Measurements from ENCODE around the gene FER. TPM values are rescaled to one million over a fixed set of nuclear protein-coding genes. Genes with fewer than 3 reads are reported as not detected.

Gene FER
- total and polyA plus RNA-seq, 2 of the 13 experiments (the other 11 are each of a cell fraction or from before 2014, with no cell fraction given) = 7.9 to 29.0 TPM

DNA sequence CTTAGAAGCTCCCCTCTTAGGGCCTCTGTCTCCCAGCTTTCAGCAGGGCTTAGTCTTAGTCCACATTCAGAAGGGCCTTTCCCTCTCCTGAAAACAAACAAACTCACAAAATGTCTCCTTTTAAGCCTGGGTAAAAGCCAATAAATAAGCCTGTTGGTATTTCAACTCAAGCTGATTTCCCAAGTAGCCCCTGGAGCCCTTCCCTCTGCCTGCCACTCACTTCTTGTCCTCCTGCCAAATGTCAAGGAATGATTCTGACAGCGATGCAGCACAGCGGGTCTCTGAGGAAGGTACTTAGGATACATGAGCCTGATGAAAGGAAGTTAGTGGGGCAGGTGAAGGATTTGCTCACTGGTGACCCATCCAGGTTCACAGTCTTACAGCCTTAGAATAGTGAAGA, 451.6 kb downstream of the FER start:
- no peaks in the 10 kb centered on the region for H4K20me1 ChIP-seq (ENCODE audit: insufficient read depth, low read length)
- H3K9ac ChIP-seq (ENCODE audit: insufficient read depth, low read depth, low read length) = no peak overlapping the region
- BruUV-seq (replicated peaks) = no TSS peak
- H3K4me3 ChIP-seq (replicated peaks in 1 of 3; ENCODE audit: insufficient read depth in 1 of 3, low read depth in 2 of 3, low read length in 3 of 3) = no peak overlapping the region
- ATAC-seq (peak; percentile 23; the same call in 2 of the 3 replicates), FAIRE-seq (no peak), DNase-seq (ENCODE audit: low spot score) (no peak)
- no peaks in the 10 kb centered on the region for H3K4me1 ChIP-seq (ENCODE audit: insufficient read depth, low read length)
- no peak for TF ChIP-seq ZBTB3 (CRISPR knock-in tag; IDR thresholded peaks at IDR 0.05; ENCODE audit: borderline replicate concordance, low read depth)
- TF ChIP-seq ZNF782 (CRISPR knock-in tag; IDR thresholded peaks at IDR 0.05; ENCODE audit: borderline replicate concordance) = no peak
- TF ChIP-seq FOXP1 (IDR thresholded peaks at IDR 0.05) = no peak
- TF ChIP-seq FOXP1 (CRISPR knock-in tag; IDR thresholded peaks at IDR 0.05) = no peak
- no peak for TF ChIP-seq KLF12 (CRISPR knock-in tag; IDR thresholded peaks at IDR 0.05; ENCODE audit: borderline replicate concordance)
- TF ChIP-seq TAF15 (IDR thresholded peaks at IDR 0.05; ENCODE audit: low read depth, low read length, poor library complexity, severe bottlenecking) = no peak
- TF ChIP-seq ZNF251 (CRISPR knock-in tag; IDR thresholded peaks at IDR 0.05) = no peak
- TF ChIP-seq HMGA1 (CRISPR knock-in tag; conservative IDR thresholded peaks at IDR 0.05) = no peak
- TF ChIP-seq ZNF264 (CRISPR knock-in tag; IDR thresholded peaks at IDR 0.05) = no peak
- no peak for TF ChIP-seq ZNF256 (CRISPR knock-in tag; conservative IDR thresholded peaks at IDR 0.05)
- TF ChIP-seq ZC3H13 (CRISPR knock-in tag; IDR thresholded peaks at IDR 0.05) = no peak
- TF ChIP-seq ZBTB7B (CRISPR knock-in tag; IDR thresholded peaks at IDR 0.05) = no peak
- TF ChIP-seq GTF2F1 (IDR thresholded peaks at IDR 0.05; ENCODE audit: low read length) = no peak
- no peak for TF ChIP-seq ZNF337 (CRISPR knock-in tag; IDR thresholded peaks at IDR 0.05; ENCODE audit: borderline replicate concordance, low read depth)
- TF ChIP-seq, protein P1, sequence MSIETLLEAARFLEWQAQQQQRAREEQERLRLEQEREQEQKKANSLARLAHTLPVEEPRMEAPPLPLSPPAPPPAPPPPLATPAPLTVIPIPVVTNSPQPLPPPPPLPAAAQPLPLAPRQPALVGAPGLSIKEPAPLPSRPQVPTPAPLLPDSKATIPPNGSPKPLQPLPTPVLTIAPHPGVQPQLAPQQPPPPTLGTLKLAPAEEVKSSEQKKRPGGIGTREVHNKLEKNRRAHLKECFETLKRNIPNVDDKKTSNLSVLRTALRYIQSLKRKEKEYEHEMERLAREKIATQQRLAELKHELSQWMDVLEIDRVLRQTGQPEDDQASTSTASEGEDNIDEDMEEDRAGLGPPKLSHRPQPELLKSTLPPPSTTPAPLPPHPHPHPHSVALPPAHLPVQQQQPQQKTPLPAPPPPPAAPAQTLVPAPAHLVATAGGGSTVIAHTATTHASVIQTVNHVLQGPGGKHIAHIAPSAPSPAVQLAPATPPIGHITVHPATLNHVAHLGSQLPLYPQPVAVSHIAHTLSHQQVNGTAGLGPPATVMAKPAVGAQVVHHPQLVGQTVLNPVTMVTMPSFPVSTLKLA (IDR thresholded peaks at IDR 0.05) = no peak
- TF ChIP-seq, protein P2, sequence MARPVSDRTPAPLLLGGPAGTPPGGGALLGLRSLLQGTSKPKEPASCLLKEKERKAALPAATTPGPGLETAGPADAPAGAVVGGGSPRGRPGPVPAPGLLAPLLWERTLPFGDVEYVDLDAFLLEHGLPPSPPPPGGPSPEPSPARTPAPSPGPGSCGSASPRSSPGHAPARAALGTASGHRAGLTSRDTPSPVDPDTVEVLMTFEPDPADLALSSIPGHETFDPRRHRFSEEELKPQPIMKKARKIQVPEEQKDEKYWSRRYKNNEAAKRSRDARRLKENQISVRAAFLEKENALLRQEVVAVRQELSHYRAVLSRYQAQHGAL (CRISPR knock-in tag; IDR thresholded peaks at IDR 0.05; ENCODE audit: not compliant biosample characterization) = no peak
- TF ChIP-seq EP300 (IDR thresholded peaks at IDR 0.05; ENCODE audit: low read depth in 2 of 2, low read length in 2 of 2) = no peak
- TF ChIP-seq EP300 (CRISPR knock-in tag; IDR thresholded peaks at IDR 0.05; ENCODE audit: borderline replicate concordance) = no peak
- in situ Hi-C loops (cut with HindIII; ENCODE audit: extremely low pct_ligation_motif_present, low pct_unique_long_range_greater_than_20kb) (no loop called here), intact Hi-C loops (cut with micrococcal nuclease; ENCODE audit: unreplicated experiment) (no loop called here)
- no peaks in the 10 kb centered on the region for H3K9me3 ChIP-seq (ENCODE audit: low read length)
- no peaks in the 10 kb centered on the region for H3K27me3 ChIP-seq (ENCODE audit: control insufficient read depth in 1 of 2, insufficient read depth in 2 of 2, low read length in 2 of 2)
- H2AFZ ChIP-seq (ENCODE audit: low read length) = no peak overlapping the region
- H3K4me2 ChIP-seq (ENCODE audit: low read depth, low read length) = no peak overlapping the region
- H3K27ac ChIP-seq (ENCODE audit: extremely low read length, insufficient read depth, low read length) = no peak overlapping the region
- no peaks in the 10 kb centered on the region for H3K36me3 ChIP-seq (replicated peaks in 1 of 2; ENCODE audit: control insufficient read depth in 1 of 2, insufficient read depth in 2 of 2, low read length in 2 of 2)
- 89% methylated on average over 2 of the region's 2 CpGs for WGBS (ENCODE audit: low lambda C conversion rate)
- ChIA-PET CTCF (ENCODE audit: low intra/inter-chr PET ratio, low total read pairs) (no interaction called here), POLR2A (no interaction called here)
- no peaks in the 10 kb centered on the region for H3K79me2 ChIP-seq (ENCODE audit: insufficient read depth, low read length)

Measured in HepG2 (cell line).